HEK293 (cell line): Measurements from ENCODE around the gene LHX2.

Source experiments
- SETDB1 ChIP-seq: IDR thresholded peaks from one replicate; pipeline ENCODE4 v1.6.1; 2017; ENCODE audit warnings: mild to moderate bottlenecking, low read length, moderate library complexity, mixed read lengths; ENCODE audit not compliant: insufficient read length

The LHX2 gene

GRCh38 chr9:124082622-124083021 is 71.1 kb downstream of the LHX2 start (continued):
- no peak for TF ChIP-seq SETDB1
